Subcutaneous adipose tissue (tissue), 4 donors: ENCODE data around the gene ZNF2. TPM values are rescaled to one million over a fixed set of nuclear protein-coding genes. Genes with fewer than 3 reads are reported as not detected.

Experiments
- CTCF ChIP-seq: fragments of 450-650 bp; IDR thresholded peaks from one replicate; pipeline ENCODE4 v1.5.1; 2016; ENCODE audit warnings: low read depth, mild to moderate bottlenecking, control low read depth, antibody characterized with exemption, moderate library complexity
- total RNA-seq, 4 donors: library from RNA; depleted of rRNA; stranded (reverse); fragments of >200 nt; gene quantifications; one replicate each; pipeline ENCODE4 v1.1.0, GENCODE V29; 2016

The ZNF2 gene
- total RNA-seq, 4 donors from 2014 or later, result 2.1 to 6.6 (median 3.9) TPM

- no peak for TF ChIP-seq CTCF
Measured at GRCh38 chr2:95207111-95207961, 41.7 kb downstream of the ZNF2 start, which contains the start of gene ZNF892. Gene ZNF892, plus strand, starts transcription at chr2:95207521. Its CDS starts 295 bp downstream, at chr2:95207816.

- no peak for TF ChIP-seq CTCF
Measured at GRCh38 chr2:95208106-95208505, 42.5 kb downstream of the ZNF2 start.

- TF ChIP-seq CTCF, result no peak
Measured at GRCh38 chr2:95215018-95215612, 49.5 kb downstream of the ZNF2 start.

- no peak for TF ChIP-seq CTCF
Measured at GRCh38 chr2:95220449-95220848, 54.8 kb downstream of the ZNF2 start.

GRCh38 chr2:95225658-95226057, 60.0 kb downstream of the ZNF2 start:
- TF ChIP-seq CTCF, result no peak

- no peak for TF ChIP-seq CTCF
Measured at GRCh38 chr2:95231723-95232122, 66.1 kb downstream of the ZNF2 start.

- no peak for TF ChIP-seq CTCF
Measured at GRCh38 chr2:95232232-95232631, 66.6 kb downstream of the ZNF2 start.
